ENCODE results near the gene CWH43.
"Not testable (repeated sequence)": the region's sequence is repeated elsewhere in the genome, so short reads cannot be mapped to it uniquely, and the experiment has no call there.

The CWH43 gene

DNA sequence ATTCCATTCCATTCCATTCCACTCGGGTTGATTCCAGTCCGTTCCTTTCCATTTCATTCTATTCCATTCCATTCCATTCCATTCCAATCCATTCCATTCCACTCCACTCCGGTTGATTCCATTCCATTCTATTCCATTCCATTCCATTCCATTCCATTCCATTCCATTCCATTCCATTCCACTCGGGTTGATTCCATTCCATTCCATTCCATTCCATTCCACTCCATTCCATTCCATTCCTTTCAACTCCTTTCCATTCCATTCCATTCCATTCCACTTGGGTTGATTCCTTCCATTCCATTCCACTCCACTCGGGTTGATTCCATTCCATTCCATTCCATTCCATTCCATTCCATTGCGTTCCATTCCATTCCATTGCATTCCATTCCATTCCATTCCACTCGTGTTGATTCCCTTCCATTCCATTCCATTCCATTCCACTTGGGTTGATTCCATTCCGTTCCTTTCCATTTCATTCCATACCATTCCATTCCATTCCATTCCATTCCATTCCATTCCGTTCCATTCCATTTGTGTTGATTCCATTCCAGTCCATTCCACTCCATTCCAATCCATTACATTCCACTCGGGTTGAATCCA is 123.6 kb downstream of the CWH43 start:
- not testable (repeated sequence) for H3K79me2 ChIP-seq (ENCODE audit: control insufficient read depth, insufficient read depth, low read length, unreplicated experiment); H2AFZ ChIP-seq (ENCODE audit: low read length, unreplicated experiment)

GRCh38 chr4:49110579-49110978 is 124.5 kb downstream of the CWH43 start:
- H3K4me3 ChIP-seq (ENCODE audit: low read depth, low read length); H3K27ac ChIP-seq (ENCODE audit: low read depth, low read length); H3K4me1 ChIP-seq (ENCODE audit: control insufficient read depth, insufficient read depth, low read length, unreplicated experiment); H2AFZ ChIP-seq (ENCODE audit: low read length, unreplicated experiment); H3K36me3 ChIP-seq (ENCODE audit: insufficient read depth, low read length); H3K79me2 ChIP-seq (ENCODE audit: control insufficient read depth, insufficient read depth, low read length, unreplicated experiment); H3K27me3 ChIP-seq (ENCODE audit: insufficient read depth, low read length): not testable (repeated sequence)

More for the DNA sequence above, 123.6 kb downstream of the CWH43 start:
- H3K27ac ChIP-seq (ENCODE audit: low read depth, low read length); H3K4me3 ChIP-seq (ENCODE audit: low read depth, low read length); H3K27me3 ChIP-seq (ENCODE audit: insufficient read depth, low read length); H3K4me1 ChIP-seq (ENCODE audit: control insufficient read depth, insufficient read depth, low read length, unreplicated experiment); H3K36me3 ChIP-seq (ENCODE audit: insufficient read depth, low read length): not testable (repeated sequence)
